ENCODE measurements around the gene CCDC15.

CCDC15 gene

DNA sequence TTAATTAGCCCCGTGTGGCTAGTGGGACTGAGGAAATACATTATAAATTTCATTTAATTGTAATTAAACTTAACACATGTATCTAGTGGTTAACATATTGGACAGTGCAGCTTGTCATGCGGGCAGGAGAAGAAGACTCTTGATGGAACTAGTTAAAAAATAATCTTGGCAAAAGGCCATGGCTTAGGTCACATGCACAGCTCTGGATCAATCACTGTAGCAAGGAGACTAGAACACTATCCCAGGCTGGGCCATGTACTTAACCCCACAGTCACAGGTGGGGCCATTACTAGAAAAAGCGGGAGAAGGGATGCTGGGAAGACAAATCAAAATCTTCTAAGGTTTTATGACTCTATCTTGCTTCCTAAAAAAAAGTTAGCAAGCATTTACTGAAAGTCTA lies 9.4 kb upstream of the CCDC15 start:
- Histone ChIP-seq H3K4me1 (ENCODE audit: insufficient read depth, low read length) (peaks cover 12% of the 10 kb centered on the region), H3K9me3 (ENCODE audit: insufficient read depth, low read length, severe bottlenecking) (no peaks in the 10 kb centered on the region), H3K79me2 (ENCODE audit: insufficient read depth, low read length) (no peaks in the 10 kb centered on the region), H3K27me3 (ENCODE audit: insufficient read depth, low read length, poor library complexity) (no peaks in the 10 kb centered on the region), H3K9ac (ENCODE audit: low read depth, low read length) (no peak overlapping the region), H4K20me1 (ENCODE audit: insufficient read depth, low read length) (no peaks in the 10 kb centered on the region), H3K4me2 (ENCODE audit: insufficient read depth, low read length) (no peak overlapping the region), H2AFZ (ENCODE audit: low read depth, low read length) (no peak overlapping the region), H3K27ac (ENCODE audit: low read length) (no peak overlapping the region), H3K36me3 (ENCODE audit: insufficient read depth, low read length) (no peaks in the 10 kb centered on the region), H3K4me3 (ENCODE audit: low read depth in 1 of 2, low read length in 2 of 2) (no peak overlapping the region)
- ATAC-seq (ENCODE audit: insufficient read depth, low read depth) (no peak), DNase-seq (no peak)
- TF ChIP-seq CTCF (IDR thresholded peaks at IDR 0.05; ENCODE audit: borderline replicate concordance, extremely low read depth, low read length, poor library complexity, severe bottlenecking) (no peak), EZH2 (IDR thresholded peaks at IDR 0.05; ENCODE audit: borderline replicate concordance, low read depth, low read length, severe bottlenecking) (no peak)

- Histone ChIP-seq H3K9ac (ENCODE audit: low read depth, low read length) (no peak overlapping the region), H3K9me3 (ENCODE audit: insufficient read depth, low read length, severe bottlenecking) (no peaks in the 10 kb centered on the region)
Measured at GRCh38 chr11:124945826-124946225, 8.2 kb upstream of the CCDC15 start.

GRCh38 chr11:124946735-124947141 lies 7.3 kb upstream of the CCDC15 start:
- DNase-seq (no peak), ATAC-seq (ENCODE audit: insufficient read depth, low read depth) (no peak)
- Histone ChIP-seq H3K4me2 (ENCODE audit: insufficient read depth, low read length) (no peak overlapping the region), H3K36me3 (ENCODE audit: insufficient read depth, low read length) (no peaks in the 10 kb centered on the region), H3K27me3 (ENCODE audit: insufficient read depth, low read length, poor library complexity) (no peaks in the 10 kb centered on the region), H3K4me3 (ENCODE audit: low read depth in 1 of 2, low read length in 2 of 2) (no peak overlapping the region), H2AFZ (ENCODE audit: low read depth, low read length) (no peak overlapping the region), H3K9ac (ENCODE audit: low read depth, low read length) (no peak overlapping the region), H3K27ac (ENCODE audit: low read length) (no peak overlapping the region), H4K20me1 (ENCODE audit: insufficient read depth, low read length) (no peaks in the 10 kb centered on the region), H3K4me1 (ENCODE audit: insufficient read depth, low read length) (peaks cover 33% of the 10 kb centered on the region), H3K79me2 (ENCODE audit: insufficient read depth, low read length) (no peaks in the 10 kb centered on the region), H3K9me3 (ENCODE audit: insufficient read depth, low read length, severe bottlenecking) (no peaks in the 10 kb centered on the region)
- TF ChIP-seq CTCF (IDR thresholded peaks at IDR 0.05; ENCODE audit: borderline replicate concordance, extremely low read depth, low read length, poor library complexity, severe bottlenecking) (no peak), EZH2 (IDR thresholded peaks at IDR 0.05; ENCODE audit: borderline replicate concordance, low read depth, low read length, severe bottlenecking) (no peak)

More at GRCh38 chr11:124945826-124946225, 8.2 kb upstream of the CCDC15 start:
- TF ChIP-seq CTCF (IDR thresholded peaks at IDR 0.05; ENCODE audit: borderline replicate concordance, extremely low read depth, low read length, poor library complexity, severe bottlenecking) = no peak
- TF ChIP-seq EZH2 (IDR thresholded peaks at IDR 0.05; ENCODE audit: borderline replicate concordance, low read depth, low read length, severe bottlenecking) = no peak
- Histone ChIP-seq H3K27me3 (ENCODE audit: insufficient read depth, low read length, poor library complexity) (no peaks in the 10 kb centered on the region), H3K4me2 (ENCODE audit: insufficient read depth, low read length) (no peak overlapping the region), H3K27ac (ENCODE audit: low read length) (no peak overlapping the region), H2AFZ (ENCODE audit: low read depth, low read length) (no peak overlapping the region), H3K79me2 (ENCODE audit: insufficient read depth, low read length) (no peaks in the 10 kb centered on the region), H4K20me1 (ENCODE audit: insufficient read depth, low read length) (no peaks in the 10 kb centered on the region), H3K4me3 (ENCODE audit: low read depth in 1 of 2, low read length in 2 of 2) (no peak overlapping the region), H3K36me3 (ENCODE audit: insufficient read depth, low read length) (no peaks in the 10 kb centered on the region), H3K4me1 (ENCODE audit: insufficient read depth, low read length) (peaks cover 24% of the 10 kb centered on the region)
- ATAC-seq (ENCODE audit: insufficient read depth, low read depth) = no peak
- no peak for DNase-seq
